ENCODE results near the gene DDTL. TPM values are rescaled to one million over a fixed set of nuclear protein-coding genes. Genes with fewer than 3 reads are reported as not detected.
"Not testable (repeated sequence)": the region's sequence is repeated elsewhere in the genome, so short reads cannot be mapped to it uniquely, and the experiment has no call there.

Gene DDTL
- total RNA-seq, 1 donor from 2014 or later = 1.5 TPM

DNA sequence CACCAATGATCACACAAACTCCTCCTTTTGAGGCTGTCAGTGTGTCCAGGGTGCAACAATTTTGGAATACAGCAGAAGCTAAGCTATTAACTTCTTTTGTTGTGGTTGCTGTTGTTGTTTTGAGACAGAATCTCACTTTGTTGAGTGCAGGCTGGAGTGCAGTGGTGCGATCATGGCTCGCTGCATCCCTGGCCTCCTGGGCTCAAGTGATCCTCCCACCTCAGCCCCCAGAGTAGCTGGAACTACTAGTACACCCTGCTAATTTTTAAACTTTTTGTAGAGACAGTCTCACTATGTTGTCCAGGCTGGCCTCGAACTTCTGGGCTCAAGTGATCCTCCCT lies 27.7 kb upstream of the DDTL start:
- TF ChIP-seq CTCF (IDR thresholded peaks at IDR 0.05; ENCODE audit: borderline replicate concordance) = no peak

DNA sequence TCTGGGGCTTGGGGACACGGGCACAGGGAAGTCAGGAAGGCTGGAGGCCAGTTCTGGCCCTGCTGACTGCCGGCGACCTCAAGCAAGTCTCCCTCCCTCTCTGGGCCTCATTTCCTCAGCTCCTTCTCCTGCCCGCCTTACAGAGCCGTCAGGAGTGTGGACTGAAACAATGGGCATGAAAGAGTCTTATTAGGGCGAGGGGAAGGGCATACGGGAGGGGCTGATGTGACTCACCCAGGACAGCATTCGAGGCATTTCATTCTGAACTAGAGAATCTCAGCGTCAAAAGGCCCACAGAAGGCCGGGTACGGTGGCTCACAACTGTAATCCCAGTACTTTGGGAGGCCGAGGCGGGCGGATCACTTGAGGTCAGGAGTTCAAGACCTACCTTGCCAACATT lies 26.5 kb upstream of the DDTL start:
- H3K9me3 ChIP-seq (replicated peaks); intact Hi-C loops (cut with micrococcal nuclease): not testable (repeated sequence)

More for the DNA sequence above, 27.7 kb upstream of the DDTL start:
- Histone ChIP-seq H3K4me3 (no peak overlapping the region), H3K27ac (replicated peaks) (peak overlapping the region; percentile 7), H3K36me3 (no peaks in the 10 kb centered on the region), H3K4me1 (no peaks in the 10 kb centered on the region), H3K27me3 (ENCODE audit: low read depth) (no peaks in the 10 kb centered on the region), H3K9me3 (replicated peaks) (no peaks in the 10 kb centered on the region)
- DNase-seq = no peak
- intact Hi-C loops (cut with micrococcal nuclease) = no loop called here

DNA sequence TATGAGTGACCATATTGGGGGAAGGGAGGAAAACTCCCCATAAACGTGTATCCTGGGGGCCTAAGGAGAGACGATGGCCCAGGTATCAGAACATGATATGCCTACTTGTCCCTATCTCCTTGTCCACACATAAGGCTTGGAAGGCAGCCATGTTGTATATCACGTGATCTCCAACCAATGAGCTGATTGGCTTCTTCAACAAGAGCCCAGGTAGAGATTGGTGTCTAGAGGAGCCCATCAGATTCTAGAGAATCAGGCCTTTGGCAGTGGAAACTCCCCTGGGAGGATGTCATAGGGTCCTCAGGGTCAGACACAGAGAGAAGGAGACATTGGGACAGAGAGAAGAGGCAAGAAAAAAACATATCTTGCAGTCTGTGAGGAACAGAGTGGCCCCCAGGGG lies 19.3 kb upstream of the DDTL start:
- H3K4me1 ChIP-seq; H3K27ac ChIP-seq (replicated peaks); intact Hi-C loops (cut with micrococcal nuclease); H3K27me3 ChIP-seq (ENCODE audit: low read depth); H3K36me3 ChIP-seq; H3K4me3 ChIP-seq; DNase-seq; H3K9me3 ChIP-seq (replicated peaks): not testable (repeated sequence)

More for the DNA sequence above, 26.5 kb upstream of the DDTL start:
- not testable (repeated sequence) for H3K4me1 ChIP-seq; H3K36me3 ChIP-seq; DNase-seq; H3K27me3 ChIP-seq (ENCODE audit: low read depth); H3K4me3 ChIP-seq; H3K27ac ChIP-seq (replicated peaks)

- not testable (repeated sequence) for H3K9me3 ChIP-seq (replicated peaks)
Observed at GRCh38 chr22:23949764-23950163, 16.9 kb upstream of the DDTL start.

DNA sequence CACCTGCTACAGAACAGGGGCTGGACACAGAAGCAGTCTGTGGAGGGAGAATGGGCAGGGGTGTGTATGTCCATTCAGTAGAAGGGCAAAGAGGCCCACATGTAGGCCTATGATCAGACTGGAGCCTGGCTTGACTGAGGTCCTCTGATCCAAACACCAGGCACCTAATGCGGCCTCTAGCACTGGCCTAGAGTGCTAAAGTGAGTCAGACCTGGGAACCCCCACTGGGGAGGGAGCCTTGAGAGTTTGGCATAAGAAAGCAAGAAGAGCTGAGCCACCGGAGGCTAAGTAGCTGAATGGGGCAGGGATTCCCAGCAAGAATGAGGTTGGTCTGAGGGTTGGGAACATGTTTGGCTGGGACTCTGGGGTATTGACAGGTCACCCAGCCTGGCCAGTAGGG lies 15.3 kb upstream of the DDTL start:
- H3K4me3 ChIP-seq; DNase-seq; H3K27ac ChIP-seq (replicated peaks); H3K9me3 ChIP-seq (replicated peaks); H3K36me3 ChIP-seq; H3K4me1 ChIP-seq; intact Hi-C loops (cut with micrococcal nuclease); H3K27me3 ChIP-seq (ENCODE audit: low read depth): not testable (repeated sequence)

More at GRCh38 chr22:23949764-23950163, 16.9 kb upstream of the DDTL start:
- H3K27ac ChIP-seq (replicated peaks); intact Hi-C loops (cut with micrococcal nuclease); H3K27me3 ChIP-seq (ENCODE audit: low read depth); H3K4me1 ChIP-seq; H3K4me3 ChIP-seq; DNase-seq; H3K36me3 ChIP-seq: not testable (repeated sequence)

GRCh38 chr22:23952794-23953405 lies 13.8 kb upstream of the DDTL start:
- H3K27me3 ChIP-seq (ENCODE audit: low read depth); DNase-seq; H3K27ac ChIP-seq (replicated peaks); H3K4me1 ChIP-seq; intact Hi-C loops (cut with micrococcal nuclease); H3K36me3 ChIP-seq; H3K9me3 ChIP-seq (replicated peaks); H3K4me3 ChIP-seq: not testable (repeated sequence)

- H3K4me3 ChIP-seq; H3K36me3 ChIP-seq; intact Hi-C loops (cut with micrococcal nuclease); H3K9me3 ChIP-seq (replicated peaks); H3K4me1 ChIP-seq; H3K27ac ChIP-seq (replicated peaks); DNase-seq; H3K27me3 ChIP-seq (ENCODE audit: low read depth): not testable (repeated sequence)
Observed at GRCh38 chr22:23953485-23953884, 13.2 kb upstream of the DDTL start.

DNA sequence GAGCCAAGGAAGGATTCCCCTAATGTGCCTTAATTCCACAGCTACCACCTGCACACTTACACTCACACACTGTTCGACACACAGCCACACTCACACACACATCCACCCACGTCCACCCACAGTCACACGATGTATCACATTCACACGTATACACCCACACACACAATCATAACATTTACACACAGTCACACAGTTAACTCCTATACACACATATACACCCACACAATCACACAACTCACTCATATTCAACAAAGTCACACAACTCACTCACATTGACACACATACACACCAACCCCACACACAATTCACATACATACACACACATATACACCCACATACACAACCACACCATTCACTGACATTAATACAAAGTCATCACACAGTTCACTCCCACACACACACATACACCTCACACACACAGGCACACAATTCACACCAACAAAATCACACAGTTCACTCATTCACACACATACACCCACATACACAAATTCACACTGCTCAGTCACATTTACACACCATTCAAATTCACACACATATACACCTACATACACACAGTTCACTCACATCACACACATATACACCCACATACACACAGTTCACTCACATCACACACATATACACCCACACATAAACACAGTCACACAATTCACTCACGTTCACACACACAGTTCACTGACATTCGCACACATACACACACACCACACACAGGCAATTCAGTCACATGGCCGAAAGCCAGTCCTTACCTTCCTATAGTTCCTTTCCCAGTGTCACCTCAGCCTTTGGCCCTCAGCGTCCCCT lies 12.3 kb upstream of the DDTL start:
- H3K27ac ChIP-seq (replicated peaks); H3K9me3 ChIP-seq (replicated peaks); H3K4me1 ChIP-seq; DNase-seq; H3K36me3 ChIP-seq; H3K4me3 ChIP-seq; H3K27me3 ChIP-seq (ENCODE audit: low read depth); intact Hi-C loops (cut with micrococcal nuclease): not testable (repeated sequence)

GRCh38 chr22:23954991-23955305 lies 11.7 kb upstream of the DDTL start:
- H3K9me3 ChIP-seq (replicated peaks); H3K4me3 ChIP-seq; H3K4me1 ChIP-seq; H3K36me3 ChIP-seq; intact Hi-C loops (cut with micrococcal nuclease); DNase-seq; H3K27me3 ChIP-seq (ENCODE audit: low read depth); H3K27ac ChIP-seq (replicated peaks): not testable (repeated sequence)

DNA sequence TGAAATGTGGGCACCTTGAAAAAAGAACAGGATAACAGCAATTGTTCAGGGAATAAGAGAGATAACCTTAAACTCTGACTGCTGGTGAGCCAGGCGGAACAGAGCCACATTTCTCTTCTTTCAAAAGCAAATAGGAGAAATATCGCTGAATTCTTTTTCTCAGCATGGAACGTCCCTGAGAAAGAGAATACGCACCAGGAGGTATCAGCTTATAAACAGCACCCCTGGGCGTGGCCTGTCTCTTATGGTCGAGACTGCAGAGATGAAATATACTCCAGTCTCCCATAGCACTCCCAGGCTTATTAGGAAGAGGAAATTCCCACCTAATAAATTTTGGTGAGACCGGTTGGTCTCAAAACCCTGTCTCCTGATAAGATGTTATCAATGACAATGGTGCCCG lies 10.8 kb upstream of the DDTL start:
- DNase-seq; H3K4me3 ChIP-seq; intact Hi-C loops (cut with micrococcal nuclease); H3K4me1 ChIP-seq; H3K27ac ChIP-seq (replicated peaks); H3K9me3 ChIP-seq (replicated peaks); H3K36me3 ChIP-seq; H3K27me3 ChIP-seq (ENCODE audit: low read depth): not testable (repeated sequence)

Measured in left ventricle myocardium inferior (tissue), 1 donor.